EL (cell line): ENCODE measurements around the gene CHD2.
"Not testable (repeated sequence)": the region's sequence is repeated elsewhere in the genome, so short reads cannot be mapped to it uniquely, and the experiment has no call there.

Experiments used
- DNase-seq: peaks from one replicate; pipeline ENCODE4 v3.0.0-alpha.2; 2016

Gene CHD2

GRCh38 chr15:93037820-93038705 is 137.9 kb downstream of the CHD2 start:
- no peak for DNase-seq

DNA sequence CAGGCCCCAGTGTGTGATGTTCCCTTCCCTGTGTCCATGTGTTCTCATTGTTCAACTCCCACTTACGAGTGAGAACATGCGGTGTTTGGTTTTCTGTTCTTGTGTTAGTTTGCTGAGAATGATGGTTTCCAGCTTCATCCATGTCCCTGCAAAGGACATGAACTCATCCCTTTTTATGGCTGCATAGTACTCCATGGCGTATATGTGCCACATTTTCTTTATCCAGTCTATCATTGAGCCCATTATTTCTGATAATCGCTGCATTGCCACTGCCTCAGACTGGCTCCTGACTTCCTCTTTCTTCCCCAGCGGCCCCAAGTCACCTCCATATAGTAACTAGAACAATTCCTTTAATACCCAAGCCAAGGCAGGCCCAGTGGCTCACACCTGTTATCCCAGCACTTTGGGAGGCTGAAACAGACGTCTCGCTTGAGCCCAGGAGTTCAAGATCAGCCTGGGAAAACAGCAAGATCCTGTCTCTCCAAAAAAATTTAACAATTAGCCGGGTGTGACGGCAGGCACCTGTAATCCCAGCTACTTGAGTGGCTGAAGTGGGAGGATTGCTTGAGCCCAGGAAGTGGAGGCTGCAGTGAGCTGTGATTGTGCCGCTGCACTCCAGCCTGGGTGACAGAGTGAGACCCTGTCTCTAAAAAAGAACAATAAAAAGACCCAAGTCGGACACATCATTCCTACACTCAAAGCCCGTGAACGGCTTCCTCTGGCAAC is 139.6 kb downstream of the CHD2 start:
- not testable (repeated sequence) for DNase-seq

DNA sequence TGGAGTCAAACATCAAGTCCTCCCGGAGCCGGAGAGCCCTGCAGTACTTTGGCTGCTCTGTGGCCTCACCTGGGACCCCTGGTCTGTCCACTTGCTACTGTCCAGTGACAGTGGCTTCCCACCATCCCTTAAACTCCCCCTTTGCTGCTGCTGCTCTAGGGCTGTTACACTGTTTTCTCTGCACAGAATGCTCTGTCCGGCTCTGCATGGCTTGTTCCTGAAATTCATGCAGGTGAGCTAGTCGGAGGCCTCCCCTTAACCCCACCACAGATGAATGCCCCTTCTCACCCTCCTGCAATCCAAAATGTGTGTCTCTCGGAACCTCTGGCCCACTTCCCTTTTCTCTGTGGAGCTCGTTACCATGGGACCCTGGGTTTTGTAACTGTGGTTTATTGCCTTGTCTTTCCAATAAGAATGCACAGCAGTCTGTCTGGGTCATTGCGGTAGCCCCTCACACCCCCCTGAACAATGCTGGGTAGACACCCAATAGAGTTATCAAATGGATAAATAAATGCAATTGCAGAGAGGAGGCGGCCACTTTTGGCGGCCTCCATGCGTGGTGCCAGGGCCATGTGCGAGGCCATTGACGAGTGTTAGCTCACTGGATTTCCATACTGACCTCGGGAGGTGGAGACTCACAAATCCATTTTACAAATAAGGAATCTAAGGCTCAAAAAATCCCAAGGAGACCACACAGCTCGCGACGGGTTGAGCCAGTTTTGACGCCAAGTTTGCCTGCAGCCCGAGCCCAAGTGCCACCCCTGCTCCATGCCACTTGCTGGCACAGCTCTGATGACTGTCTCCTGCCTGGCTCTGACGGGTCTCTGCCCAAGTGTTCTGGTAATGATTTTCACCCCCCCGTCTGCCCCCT is 140.4 kb downstream of the CHD2 start:
- no peak for DNase-seq

GRCh38 chr15:93041159-93041547 is 141.0 kb downstream of the CHD2 start:
- DNase-seq = no peak

GRCh38 chr15:93042211-93042610 is 142.1 kb downstream of the CHD2 start:
- DNase-seq = no peak

DNA sequence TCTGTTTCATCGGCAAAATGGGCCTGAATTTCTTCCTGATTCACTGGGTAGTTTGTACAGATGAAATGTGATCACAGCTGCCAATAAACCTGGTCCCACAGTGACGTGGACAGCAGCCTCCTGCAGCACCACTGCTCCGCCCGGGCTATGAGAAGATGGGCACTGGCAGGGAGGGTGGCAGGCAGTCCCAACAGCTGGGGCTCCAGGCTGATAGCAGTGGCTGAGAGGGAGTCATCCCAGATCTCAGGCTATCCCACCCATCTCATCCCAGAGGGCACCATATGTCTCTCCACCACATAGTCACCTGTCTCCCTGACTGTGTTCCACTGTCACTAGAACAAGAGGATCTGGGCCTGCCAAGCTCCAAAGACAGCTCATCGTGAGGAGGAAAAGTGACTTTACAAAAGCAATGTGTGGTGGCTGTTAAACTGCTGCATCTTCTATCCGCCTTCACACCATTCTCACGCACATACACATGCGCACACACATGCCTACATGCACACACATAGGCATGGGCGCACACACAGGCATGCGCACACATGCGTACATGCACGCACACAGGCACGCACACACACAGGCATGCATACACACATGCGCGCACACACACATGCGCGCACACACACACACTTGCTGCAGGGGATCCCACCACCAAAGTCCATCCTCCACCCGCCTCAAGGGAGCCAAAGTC is 142.7 kb downstream of the CHD2 start:
- DNase-seq = no peak

DNA sequence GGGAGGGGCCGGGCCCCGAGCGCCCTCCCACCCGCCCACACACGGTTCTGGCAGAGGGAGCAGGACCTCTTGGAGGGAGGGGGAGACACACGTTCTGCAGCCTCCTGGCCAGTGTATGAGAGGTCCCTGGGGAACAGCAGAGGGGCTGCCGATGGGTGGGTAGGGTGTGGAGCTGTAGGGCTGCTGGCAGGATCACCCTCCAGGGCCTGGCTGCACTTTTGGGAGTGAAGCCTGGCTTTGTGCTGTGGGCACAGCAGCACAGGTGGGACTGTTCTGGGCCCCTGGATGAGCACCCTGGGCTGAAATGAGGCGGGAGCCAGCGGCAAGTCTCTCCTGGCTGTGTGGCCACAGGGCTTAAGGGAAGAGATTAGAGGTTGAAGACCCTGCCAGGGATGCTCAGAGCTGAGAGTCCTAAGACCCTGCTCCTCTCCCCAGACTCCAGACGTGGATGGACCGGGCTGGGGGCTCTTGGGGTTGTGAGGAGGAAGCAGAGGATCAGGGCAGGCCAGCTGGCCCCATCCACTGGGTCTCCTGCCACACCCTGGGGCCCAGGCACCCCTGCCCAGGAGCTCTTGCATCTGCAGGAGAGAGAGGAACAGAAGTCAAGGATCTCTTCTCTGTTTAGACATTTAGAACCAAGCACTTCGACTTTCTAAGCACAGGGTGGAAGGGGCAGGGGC is 143.6 kb downstream of the CHD2 start:
- DNase-seq = no peak

- no peak for DNase-seq
Measured at GRCh38 chr15:93044301-93045190, 144.4 kb downstream of the CHD2 start.

GRCh38 chr15:93045191-93045785 is 145.2 kb downstream of the CHD2 start:
- no peak for DNase-seq

- no peak for DNase-seq
Measured at GRCh38 chr15:93046120-93046519, 146.0 kb downstream of the CHD2 start.

DNA sequence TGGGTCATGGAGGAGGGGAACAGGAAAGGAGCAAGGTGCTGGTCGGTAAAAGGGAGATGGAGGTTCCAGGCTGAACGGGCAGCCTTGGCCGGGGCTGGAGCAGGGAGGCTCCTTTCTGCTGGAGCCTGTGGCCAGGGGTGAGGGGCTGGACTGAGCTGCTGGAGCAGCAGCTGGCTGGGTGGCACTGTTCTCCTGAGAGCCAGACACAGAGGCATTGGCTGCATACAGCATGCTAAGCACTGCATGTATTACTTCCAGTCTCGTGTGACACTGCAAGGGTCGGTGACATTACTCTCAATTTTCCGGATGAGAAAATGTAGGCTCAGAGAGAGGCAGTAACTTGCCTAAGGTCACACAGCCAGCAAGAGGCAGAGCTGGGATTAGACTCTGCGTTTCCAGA is 146.6 kb downstream of the CHD2 start:
- DNase-seq = no peak

- no peak for DNase-seq
Measured at GRCh38 chr15:93047621-93048425, 147.7 kb downstream of the CHD2 start.

DNA sequence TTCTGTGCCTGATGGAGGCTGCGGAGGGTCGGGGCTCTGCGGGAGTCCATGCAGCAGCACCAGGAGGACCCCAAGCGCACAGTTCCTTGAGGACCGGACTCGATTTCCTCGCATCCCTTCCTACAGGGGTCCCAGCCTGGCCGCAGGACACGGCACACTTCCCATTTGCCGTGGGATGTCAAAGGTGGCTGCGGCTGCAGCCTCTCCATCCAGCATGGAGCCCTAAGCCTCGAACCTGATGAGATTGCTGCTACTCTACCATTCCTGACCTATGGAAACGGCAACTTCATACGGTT is 148.2 kb downstream of the CHD2 start:
- DNase-seq = no peak

DNA sequence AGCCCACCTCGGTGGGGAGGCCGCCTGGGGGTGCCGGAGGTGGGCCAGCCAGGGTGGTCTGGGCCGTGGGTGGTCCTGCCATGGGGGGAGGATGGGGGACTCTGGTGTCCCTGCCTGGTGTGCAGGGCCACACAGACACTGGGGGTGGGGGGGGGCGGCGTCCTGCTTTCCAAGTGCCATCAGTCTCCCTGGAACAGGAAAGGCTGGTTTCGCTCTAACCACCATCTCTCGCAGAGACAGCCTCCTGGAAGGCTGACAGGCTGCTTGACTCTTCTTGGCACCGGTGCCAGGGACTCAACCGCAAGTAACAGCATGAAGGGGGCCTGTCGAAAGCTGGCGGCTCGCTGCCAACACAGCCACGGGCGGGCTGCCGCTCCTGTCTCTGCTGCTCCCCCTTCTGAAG is 148.6 kb downstream of the CHD2 start:
- DNase-seq = no peak

GRCh38 chr15:93049233-93049632 is 149.1 kb downstream of the CHD2 start:
- DNase-seq = no peak

DNA sequence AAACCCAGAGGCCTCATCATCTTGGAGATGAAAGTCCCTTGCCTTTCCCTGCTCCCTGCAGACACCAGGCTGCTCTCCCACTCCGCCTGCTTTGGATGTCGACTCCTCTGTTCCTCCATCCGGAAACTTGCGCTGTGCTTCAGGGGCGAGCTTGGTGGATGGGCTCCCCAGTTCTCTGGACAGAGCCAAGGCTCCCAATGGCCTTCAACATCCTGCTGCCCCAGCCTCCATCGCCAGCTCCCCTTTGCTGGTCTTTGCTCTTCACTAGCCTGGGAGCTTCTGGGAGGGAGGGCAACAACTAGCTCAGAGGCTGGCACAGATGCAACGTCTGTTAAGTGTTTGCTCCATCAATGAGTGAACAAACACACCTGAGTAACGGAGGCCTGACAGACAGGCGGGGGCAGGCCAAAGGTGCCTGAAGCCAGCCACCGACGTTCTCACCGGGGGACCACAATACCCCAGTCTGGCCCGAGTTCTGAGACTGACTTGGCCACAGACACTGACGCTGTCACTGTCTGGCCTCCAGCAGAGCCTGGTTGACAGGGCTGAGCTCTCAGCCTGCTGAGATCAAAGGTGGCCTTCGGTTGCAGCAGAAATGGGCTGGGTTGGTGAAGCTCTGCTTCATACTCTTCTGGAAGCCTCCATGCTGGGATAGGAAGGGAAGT is 149.9 kb downstream of the CHD2 start:
- no peak for DNase-seq

DNA sequence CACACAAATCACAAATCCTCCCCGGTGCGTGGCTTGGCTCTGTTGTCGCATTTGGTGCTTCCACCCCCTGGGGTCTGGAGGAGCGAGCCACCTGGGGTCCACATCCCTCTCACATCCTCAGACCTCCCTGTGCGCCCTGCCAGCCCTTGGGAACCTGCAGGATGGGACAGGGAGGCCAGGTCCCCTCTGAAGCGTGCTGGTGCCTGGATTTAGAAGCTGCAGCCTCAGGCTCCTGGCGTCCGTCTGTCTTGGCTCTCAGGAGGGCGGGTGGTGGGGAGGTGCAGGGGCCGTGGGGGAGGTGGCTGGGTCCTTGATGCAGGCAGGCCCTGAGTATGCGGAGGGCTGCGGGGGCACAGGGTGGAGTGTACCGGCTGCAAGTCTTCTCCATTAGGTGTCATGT is 150.5 kb downstream of the CHD2 start:
- DNase-seq = no peak

- no peak for DNase-seq
Measured at GRCh38 chr15:93051236-93052089, 151.3 kb downstream of the CHD2 start.
